Panc1 (cell line): Measurements from ENCODE around the gene KCNH1.
"Not testable (repeated sequence)": the region's sequence is repeated elsewhere in the genome, so short reads cannot be mapped to it uniquely, and the experiment has no call there.

Source experiments
- CTCF ChIP-seq: fragments of 450-650 bp; IDR thresholded peaks from 2 replicates; pipeline ENCODE4 v1.5.1; 2017; ENCODE audit warnings: mild to moderate bottlenecking
- POLR2AphosphoS5 ChIP-seq: IDR thresholded peaks from 2 replicates; pipeline ENCODE4 v1.6.1; 2012; ENCODE audit warnings: mild to moderate bottlenecking, low read depth, low read length, moderate library complexity

- TF ChIP-seq CTCF, POLR2AphosphoS5: not testable (repeated sequence)
Observed at GRCh38 chr1:211041838-211042237, 92.1 kb downstream of the KCNH1 start.
